Inflammatory macrophage (primary cell): Measurements from ENCODE around the gene SIMC1.
A peak's percentile ranks its signal among the peaks of the same experiment; 100 is the strongest.
"Not testable (repeated sequence)": the region's sequence is repeated elsewhere in the genome, so short reads cannot be mapped to it uniquely, and the experiment has no call there.

ENCODE experiments used
- DNase-seq, 2 donors: peaks; one replicate each; pipeline ENCODE4 v3.0.0-alpha.2; 2020 to 2022
- total RNA-seq, 18 experiments: gene quantifications; one replicate each; lab custom pipeline; 2026; ENCODE audit warnings: mixed read lengths in 6 of 18, inconsistent platforms in 2 of 18; lab: John Stamatoyannopoulos, UW

SIMC1 gene
- 2.8 to 16.8 (median 6.1) reads per million in 18 experiments for total RNA-seq

GRCh38 chr5:176237971-176238644, at the start of gene SIMC1:
Gene SIMC1 (plus strand): TSS chr5:176238424. CDS start chr5:176238509, 85 bp downstream.
- DNase-seq, result peak; percentile 2 to 32

GRCh38 chr5:176188506-176189193, 49.6 kb upstream of the SIMC1 start:
- no peak for DNase-seq

GRCh38 chr5:176189857-176190256, 48.4 kb upstream of the SIMC1 start:
- DNase-seq, result no peak

- no peak for DNase-seq
Observed at GRCh38 chr5:176190886-176191755, 47.1 kb upstream of the SIMC1 start.

GRCh38 chr5:176192094-176192721, 46.0 kb upstream of the SIMC1 start:
- DNase-seq, result no peak

GRCh38 chr5:176192722-176193117, 45.5 kb upstream of the SIMC1 start:
- DNase-seq, result not testable (repeated sequence)

- not testable (repeated sequence) for DNase-seq
Observed at GRCh38 chr5:176193636-176194035, 44.6 kb upstream of the SIMC1 start.

GRCh38 chr5:176194238-176195083, 43.8 kb upstream of the SIMC1 start:
- DNase-seq, result not testable (repeated sequence)

- DNase-seq, result not testable (repeated sequence)
Observed at GRCh38 chr5:176195084-176195413, 43.2 kb upstream of the SIMC1 start.

- DNase-seq, result not testable (repeated sequence)
Observed at GRCh38 chr5:176195487-176196207, 42.6 kb upstream of the SIMC1 start.

- not testable (repeated sequence) for DNase-seq
Observed at GRCh38 chr5:176196781-176197180, 41.4 kb upstream of the SIMC1 start.

- DNase-seq, result not testable (repeated sequence)
Observed at GRCh38 chr5:176197234-176197858, 40.9 kb upstream of the SIMC1 start.

GRCh38 chr5:176198299-176198698, 39.9 kb upstream of the SIMC1 start:
- DNase-seq, result not testable (repeated sequence)

GRCh38 chr5:176198991-176199733, 39.1 kb upstream of the SIMC1 start:
- not testable (repeated sequence) for DNase-seq

- DNase-seq, result not testable (repeated sequence)
Observed at GRCh38 chr5:176199803-176200399, 38.3 kb upstream of the SIMC1 start.

- DNase-seq, result no peak
Observed at GRCh38 chr5:176201811-176202210, 36.4 kb upstream of the SIMC1 start.

- no peak for DNase-seq
Observed at GRCh38 chr5:176203086-176203485, 35.1 kb upstream of the SIMC1 start.

GRCh38 chr5:176203535-176203934, 34.7 kb upstream of the SIMC1 start:
- not testable (repeated sequence) for DNase-seq

GRCh38 chr5:176214466-176215021, 23.7 kb upstream of the SIMC1 start:
- not testable (repeated sequence) for DNase-seq
